Neural progenitor cell (in vitro differentiated cells): ENCODE results near the gene PRKCH.

Experiments used
- EZH2 ChIP-seq: fragments of 200-600 bp; sonication (generic); IDR thresholded peaks from 2 replicates; pipeline ENCODE4 v1.6.1; 2017; ENCODE audit warnings: antibody characterized with exemption, mild to moderate bottlenecking, moderate library complexity
- EZH2phosphoT487 ChIP-seq: fragments of 200-600 bp; sonication (generic); IDR thresholded peaks from 2 replicates; pipeline ENCODE4 v1.6.1; 2017; ENCODE audit warnings: antibody characterized with exemption
- TF ChIP-seq, protein P1 (sequence below): fragments of 200-600 bp; sonication (generic); IDR thresholded peaks from 2 replicates; pipeline ENCODE4 v1.5.1; 2017; ENCODE audit warnings: antibody characterized with exemption, mild to moderate bottlenecking

DNA sequence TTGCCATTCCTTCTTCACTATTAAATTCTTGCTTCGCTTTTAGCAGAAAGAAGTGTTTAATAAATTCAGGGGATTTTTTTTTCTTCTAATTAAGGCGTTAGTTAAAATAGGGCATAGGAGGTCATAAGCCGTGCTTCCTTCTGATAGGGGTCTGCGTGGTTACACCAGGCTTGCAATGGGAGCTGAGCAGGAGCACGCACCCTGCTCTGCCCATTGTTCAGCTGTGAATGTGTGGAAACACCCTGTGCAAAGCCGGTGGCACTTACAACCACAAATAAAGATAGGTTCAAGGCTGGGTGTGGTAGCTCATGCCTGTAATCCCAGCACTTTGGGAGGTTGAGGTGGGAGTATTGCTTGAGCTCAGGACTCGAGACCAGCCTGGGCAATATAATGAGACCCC lies 162.1 kb downstream of the PRKCH start:
- TF ChIP-seq EZH2 (no peak), EZH2phosphoT487 (no peak)
- TF ChIP-seq, protein P1, sequence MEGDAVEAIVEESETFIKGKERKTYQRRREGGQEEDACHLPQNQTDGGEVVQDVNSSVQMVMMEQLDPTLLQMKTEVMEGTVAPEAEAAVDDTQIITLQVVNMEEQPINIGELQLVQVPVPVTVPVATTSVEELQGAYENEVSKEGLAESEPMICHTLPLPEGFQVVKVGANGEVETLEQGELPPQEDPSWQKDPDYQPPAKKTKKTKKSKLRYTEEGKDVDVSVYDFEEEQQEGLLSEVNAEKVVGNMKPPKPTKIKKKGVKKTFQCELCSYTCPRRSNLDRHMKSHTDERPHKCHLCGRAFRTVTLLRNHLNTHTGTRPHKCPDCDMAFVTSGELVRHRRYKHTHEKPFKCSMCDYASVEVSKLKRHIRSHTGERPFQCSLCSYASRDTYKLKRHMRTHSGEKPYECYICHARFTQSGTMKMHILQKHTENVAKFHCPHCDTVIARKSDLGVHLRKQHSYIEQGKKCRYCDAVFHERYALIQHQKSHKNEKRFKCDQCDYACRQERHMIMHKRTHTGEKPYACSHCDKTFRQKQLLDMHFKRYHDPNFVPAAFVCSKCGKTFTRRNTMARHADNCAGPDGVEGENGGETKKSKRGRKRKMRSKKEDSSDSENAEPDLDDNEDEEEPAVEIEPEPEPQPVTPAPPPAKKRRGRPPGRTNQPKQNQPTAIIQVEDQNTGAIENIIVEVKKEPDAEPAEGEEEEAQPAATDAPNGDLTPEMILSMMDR, result no peak
